GM12872 (cell line): ENCODE measurements around the gene CDH23.

Experiments
- CTCF ChIP-seq: IDR thresholded peaks from 3 replicates; pipeline ENCODE4 v1.5.1; 2011; ENCODE audit warnings: low read depth, mild to moderate bottlenecking, low read length, moderate library complexity; ENCODE audit not compliant: insufficient read depth

The CDH23 gene

GRCh38 chr10:71371750-71372166, 25.0 kb upstream of the CDH23 start:
- TF ChIP-seq CTCF = no peak

- no peak for TF ChIP-seq CTCF
Observed at GRCh38 chr10:71372882-71373495, 23.7 kb upstream of the CDH23 start.

- TF ChIP-seq CTCF = no peak
Observed at GRCh38 chr10:71374481-71375233, 22.1 kb upstream of the CDH23 start.

- TF ChIP-seq CTCF = no peak
Observed at GRCh38 chr10:71375952-71376351, 20.8 kb upstream of the CDH23 start.

- no peak for TF ChIP-seq CTCF
Observed at GRCh38 chr10:71378336-71379117, 18.2 kb upstream of the CDH23 start.

- TF ChIP-seq CTCF = no peak
Observed at GRCh38 chr10:71379118-71379766, 17.5 kb upstream of the CDH23 start.

GRCh38 chr10:71380841-71381240, 15.9 kb upstream of the CDH23 start:
- TF ChIP-seq CTCF = no peak
